ENCODE data around the gene SLFN5.
"Not testable (repeated sequence)": the region's sequence is repeated elsewhere in the genome, so short reads cannot be mapped to it uniquely, and the experiment has no call there.

SLFN5 gene

GRCh38 chr17:35294756-35295155, 51.9 kb downstream of the SLFN5 start:
- no peak for DNase-seq

- no peak for DNase-seq
Observed at GRCh38 chr17:35295686-35296085, 52.8 kb downstream of the SLFN5 start.

GRCh38 chr17:35297666-35298065, 54.8 kb downstream of the SLFN5 start:
- DNase-seq: no peak

GRCh38 chr17:35298639-35299038, 55.8 kb downstream of the SLFN5 start:
- DNase-seq: no peak

GRCh38 chr17:35299135-35299534, 56.3 kb downstream of the SLFN5 start:
- DNase-seq: no peak

- not testable (repeated sequence) for DNase-seq
Observed at GRCh38 chr17:35309345-35309744, 66.5 kb downstream of the SLFN5 start.

- no peak for DNase-seq
Observed at GRCh38 chr17:35312346-35312745, 69.5 kb downstream of the SLFN5 start.

GRCh38 chr17:35312790-35313711, 70.2 kb downstream of the SLFN5 start:
- peak; percentile 47 for DNase-seq

GRCh38 chr17:35313875-35314409, 71.1 kb downstream of the SLFN5 start:
- no peak for DNase-seq

- DNase-seq: no peak
Observed at GRCh38 chr17:35314415-35315216, 71.7 kb downstream of the SLFN5 start.

GRCh38 chr17:35315283-35315682, 72.4 kb downstream of the SLFN5 start:
- DNase-seq: no peak

- no peak for DNase-seq
Observed at GRCh38 chr17:35315971-35316370, 73.1 kb downstream of the SLFN5 start.

- DNase-seq: no peak
Observed at GRCh38 chr17:35322749-35323148, 79.9 kb downstream of the SLFN5 start.

Data from NCI-H774 (cell line).